Astrocyte (in vitro differentiated cells and primary cell): ENCODE measurements around the gene ZNF211. TPM values are rescaled to one million over a fixed set of nuclear protein-coding genes. Genes with fewer than 3 reads are reported as not detected.

Source experiments
- DNase-seq: peaks from one replicate; pipeline ENCODE4 v3.0.0-alpha.2; 2010; ENCODE audit warnings: low read depth
- FAIRE-seq: peaks from 2 replicates; lab custom pipeline; 2011; peaks lifted over from hg19 to GRCh38; lab: Jason Lieb, UNC
- H2AFZ ChIP-seq: 2 replicates; pipeline ENCODE4 v1.6.0; 2012; ENCODE audit warnings: low read depth, low read length, inconsistent platforms
- H3K27ac ChIP-seq: 2 replicates; pipeline ENCODE4 v1.5.1; 2011; ENCODE audit warnings: low read depth, low read length, inconsistent platforms
- H3K27me3 ChIP-seq: 2 replicates; pipeline ENCODE4 v1.6.0; 2011; ENCODE audit warnings: low read length, inconsistent platforms; ENCODE audit not compliant: insufficient read depth
- H3K36me3 ChIP-seq: 2 replicates; pipeline ENCODE4 v1.5.1; 2011; ENCODE audit warnings: low read length, inconsistent platforms; ENCODE audit not compliant: insufficient read depth
- H3K4me1 ChIP-seq: 2 replicates; pipeline ENCODE4 v1.5.1; 2011; ENCODE audit warnings: low read length, inconsistent platforms; ENCODE audit not compliant: insufficient read depth
- H3K4me2 ChIP-seq: 2 replicates; pipeline ENCODE4 v1.6.0; 2012; ENCODE audit warnings: low read length, inconsistent platforms
- H3K4me3 ChIP-seq: 2 replicates; pipeline ENCODE4 v1.5.1; 2011; ENCODE audit warnings: low read depth, mild to moderate bottlenecking, low read length, inconsistent platforms; ENCODE audit not compliant: insufficient read depth
- H3K79me2 ChIP-seq: 2 replicates; pipeline ENCODE4 v1.6.0; 2012; ENCODE audit warnings: mild to moderate bottlenecking, low read length, inconsistent platforms; ENCODE audit not compliant: insufficient read depth
- H3K9ac ChIP-seq: 2 replicates; pipeline ENCODE4 v1.6.0; 2012; ENCODE audit warnings: mild to moderate bottlenecking, low read length, inconsistent platforms
- H3K9me3 ChIP-seq: 2 replicates; pipeline ENCODE4 v1.5.1; 2012; ENCODE audit warnings: low read depth, mild to moderate bottlenecking, low read length, inconsistent platforms; ENCODE audit not compliant: insufficient read depth
- H4K20me1 ChIP-seq: 2 replicates; pipeline ENCODE4 v1.6.0; 2012; ENCODE audit warnings: low read length, inconsistent platforms; ENCODE audit not compliant: insufficient read depth
- H3K27ac Mint-ChIP-seq: one replicate; pipeline ENCODE4 v1.8.0; 2021; ENCODE audit warnings: mild to moderate bottlenecking, mixed read lengths; ENCODE audit not compliant: unreplicated experiment
- H3K27me3 Mint-ChIP-seq: one replicate; pipeline ENCODE4 v1.8.0; 2021; ENCODE audit warnings: low read depth, mixed read lengths; ENCODE audit not compliant: unreplicated experiment
- H3K36me3 Mint-ChIP-seq: one replicate; pipeline ENCODE4 v1.8.0; 2021; ENCODE audit warnings: low read depth, mixed read lengths; ENCODE audit not compliant: unreplicated experiment
- H3K4me1 Mint-ChIP-seq: one replicate; pipeline ENCODE4 v1.8.0; 2021; ENCODE audit warnings: low read depth, mixed read lengths; ENCODE audit not compliant: unreplicated experiment
- H3K4me3 Mint-ChIP-seq: one replicate; pipeline ENCODE4 v1.8.0; 2021; ENCODE audit warnings: mild to moderate bottlenecking, moderate library complexity, mixed read lengths; ENCODE audit not compliant: unreplicated experiment
- H3K9me3 Mint-ChIP-seq: one replicate; pipeline ENCODE4 v1.8.0; 2021; ENCODE audit warnings: mild to moderate bottlenecking, mixed read lengths; ENCODE audit not compliant: unreplicated experiment
- EZH2 ChIP-seq: IDR thresholded peaks from 2 replicates; pipeline ENCODE4 v1.6.1; 2012; ENCODE audit warnings: mild to moderate bottlenecking, low read length, inconsistent platforms; ENCODE audit not compliant: insufficient read depth
- total RNA-seq: library from RNA; stranded (reverse); gene quantifications from 2 replicates; pipeline ENCODE4 v1.2.1, GENCODE V29; 2021
- TF ChIP-seq, protein P1 (sequence below): IDR thresholded peaks from 2 replicates; pipeline ENCODE4 v1.5.1; 2011; ENCODE audit warnings: low read depth, mild to moderate bottlenecking, inconsistent platforms, low read length, moderate library complexity; ENCODE audit not compliant: insufficient read depth

ZNF211 gene
- total RNA-seq, 1 donor from 2014 or later: 21.9 TPM

- H4K20me1 ChIP-seq: peaks cover 37% of the 10 kb centered on the region
- H3K79me2 ChIP-seq: peaks cover 63% of the 10 kb centered on the region
- no peak for FAIRE-seq
- no peaks in the 10 kb centered on the region for H3K4me1 ChIP-seq
- peak overlapping the region; percentile 98 for H3K4me3 Mint-ChIP-seq
- DNase-seq: no peak
- peaks cover 61% of the 10 kb centered on the region for H3K36me3 Mint-ChIP-seq
- no peak overlapping the region for H2AFZ ChIP-seq
- no peak overlapping the region for H3K9ac ChIP-seq
- H3K27me3 Mint-ChIP-seq: no peaks in the 10 kb centered on the region
- peak overlapping the region; percentile 29 for H3K27ac Mint-ChIP-seq
- H3K36me3 ChIP-seq: peaks cover 26% of the 10 kb centered on the region
- TF ChIP-seq, protein P1, sequence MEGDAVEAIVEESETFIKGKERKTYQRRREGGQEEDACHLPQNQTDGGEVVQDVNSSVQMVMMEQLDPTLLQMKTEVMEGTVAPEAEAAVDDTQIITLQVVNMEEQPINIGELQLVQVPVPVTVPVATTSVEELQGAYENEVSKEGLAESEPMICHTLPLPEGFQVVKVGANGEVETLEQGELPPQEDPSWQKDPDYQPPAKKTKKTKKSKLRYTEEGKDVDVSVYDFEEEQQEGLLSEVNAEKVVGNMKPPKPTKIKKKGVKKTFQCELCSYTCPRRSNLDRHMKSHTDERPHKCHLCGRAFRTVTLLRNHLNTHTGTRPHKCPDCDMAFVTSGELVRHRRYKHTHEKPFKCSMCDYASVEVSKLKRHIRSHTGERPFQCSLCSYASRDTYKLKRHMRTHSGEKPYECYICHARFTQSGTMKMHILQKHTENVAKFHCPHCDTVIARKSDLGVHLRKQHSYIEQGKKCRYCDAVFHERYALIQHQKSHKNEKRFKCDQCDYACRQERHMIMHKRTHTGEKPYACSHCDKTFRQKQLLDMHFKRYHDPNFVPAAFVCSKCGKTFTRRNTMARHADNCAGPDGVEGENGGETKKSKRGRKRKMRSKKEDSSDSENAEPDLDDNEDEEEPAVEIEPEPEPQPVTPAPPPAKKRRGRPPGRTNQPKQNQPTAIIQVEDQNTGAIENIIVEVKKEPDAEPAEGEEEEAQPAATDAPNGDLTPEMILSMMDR: no peak
- no peak for TF ChIP-seq EZH2
- peaks cover 54% of the 10 kb centered on the region for H3K9me3 Mint-ChIP-seq
- peaks cover 4% of the 10 kb centered on the region for H3K4me1 Mint-ChIP-seq
- H3K27me3 ChIP-seq: no peaks in the 10 kb centered on the region
- peak overlapping the region; percentile 96 for H3K4me3 ChIP-seq
- H3K9me3 ChIP-seq: peaks cover 62% of the 10 kb centered on the region
- peak overlapping the region; percentile 95 for H3K4me2 ChIP-seq
- no peak overlapping the region for H3K27ac ChIP-seq
Observed at GRCh38 chr19:57615346-57615745, 17.6 kb upstream of the ZNF211 start.

DNA sequence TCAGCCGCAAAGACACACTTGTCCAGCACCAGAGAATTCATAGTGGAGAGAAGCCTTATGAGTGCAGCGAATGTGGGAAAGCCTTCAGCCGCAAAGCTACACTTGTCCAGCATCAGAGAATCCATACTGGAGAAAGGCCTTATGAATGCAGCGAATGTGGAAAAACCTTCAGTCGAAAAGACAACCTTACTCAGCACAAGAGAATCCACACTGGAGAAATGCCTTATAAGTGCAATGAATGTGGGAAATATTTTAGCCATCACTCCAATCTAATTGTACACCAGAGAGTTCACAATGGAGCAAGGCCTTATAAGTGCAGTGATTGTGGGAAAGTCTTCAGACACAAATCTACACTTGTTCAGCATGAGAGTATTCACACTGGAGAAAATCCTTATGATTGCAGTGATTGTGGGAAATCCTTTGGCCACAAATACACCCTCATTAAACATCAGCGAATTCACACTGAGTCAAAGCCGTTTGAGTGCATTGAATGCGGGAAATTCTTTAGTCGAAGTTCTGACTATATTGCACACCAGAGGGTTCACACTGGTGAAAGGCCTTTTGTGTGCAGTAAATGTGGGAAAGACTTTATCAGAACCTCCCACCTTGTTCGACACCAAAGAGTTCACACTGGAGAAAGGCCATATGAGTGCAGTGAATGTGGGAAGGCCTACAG is 12.2 kb upstream of the ZNF211 start:
- Histone ChIP-seq H3K36me3 (peaks cover 54% of the 10 kb centered on the region), H3K9ac (no peak overlapping the region), H3K4me3 (peak overlapping the region; percentile 11), H3K79me2 (peaks cover 74% of the 10 kb centered on the region), H2AFZ (no peak overlapping the region), H3K9me3 (peaks cover 92% of the 10 kb centered on the region), H3K27me3 (no peaks in the 10 kb centered on the region), H4K20me1 (peaks cover 47% of the 10 kb centered on the region), H3K4me1 (no peaks in the 10 kb centered on the region), H3K4me2 (no peak overlapping the region), H3K27ac (no peak overlapping the region)
- TF ChIP-seq, protein P1: no peak
- TF ChIP-seq EZH2: no peak
- H3K27me3 Mint-ChIP-seq: no peaks in the 10 kb centered on the region
- peak; percentile 14 for DNase-seq
- H3K4me1 Mint-ChIP-seq: no peaks in the 10 kb centered on the region
- FAIRE-seq: no peak
- H3K9me3 Mint-ChIP-seq: peaks cover 82% of the 10 kb centered on the region
- H3K36me3 Mint-ChIP-seq: peaks cover 94% of the 10 kb centered on the region
- H3K27ac Mint-ChIP-seq: no peak overlapping the region
- no peak overlapping the region for H3K4me3 Mint-ChIP-seq

DNA sequence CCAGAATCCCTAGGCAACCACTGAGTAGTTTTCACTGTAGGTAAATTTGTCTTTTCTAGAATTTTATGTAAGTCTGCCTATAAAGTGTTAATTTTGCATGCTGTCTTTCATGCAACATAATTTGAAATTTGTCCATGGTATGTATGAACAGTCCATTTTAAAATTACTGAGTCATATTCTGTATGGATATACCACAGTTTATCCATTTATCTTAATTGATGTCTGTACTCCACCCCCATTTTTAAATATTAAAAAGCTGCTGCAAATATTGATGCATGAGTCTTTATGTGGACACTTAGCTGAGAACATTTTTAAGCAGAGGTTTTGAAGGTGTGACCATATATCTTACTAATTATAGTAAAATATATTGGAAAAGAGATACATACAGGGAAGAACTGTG is 9.9 kb upstream of the ZNF211 start:
- Histone ChIP-seq H3K9me3 (peaks cover 70% of the 10 kb centered on the region), H3K27me3 (no peaks in the 10 kb centered on the region), H3K36me3 (peaks cover 41% of the 10 kb centered on the region), H3K9ac (no peak overlapping the region), H2AFZ (no peak overlapping the region), H3K4me3 (no peak overlapping the region), H3K4me2 (no peak overlapping the region), H4K20me1 (peaks cover 34% of the 10 kb centered on the region), H3K27ac (no peak overlapping the region), H3K4me1 (no peaks in the 10 kb centered on the region), H3K79me2 (peaks cover 51% of the 10 kb centered on the region)
- H3K4me1 Mint-ChIP-seq: no peaks in the 10 kb centered on the region
- no peak overlapping the region for H3K27ac Mint-ChIP-seq
- H3K36me3 Mint-ChIP-seq: peaks cover 79% of the 10 kb centered on the region
- H3K9me3 Mint-ChIP-seq: peaks cover 70% of the 10 kb centered on the region
- FAIRE-seq (no peak), DNase-seq (no peak)
- H3K4me3 Mint-ChIP-seq: no peak overlapping the region
- H3K27me3 Mint-ChIP-seq: no peaks in the 10 kb centered on the region
- TF ChIP-seq EZH2: no peak
- TF ChIP-seq, protein P1: no peak
